ENCODE measurements around the gene TIE1. TPM values are rescaled to one million over a fixed set of nuclear protein-coding genes. Genes with fewer than 3 reads are reported as not detected.

TIE1 gene
- total RNA-seq, 1 experiment from 2014 or later: not detected

DNA sequence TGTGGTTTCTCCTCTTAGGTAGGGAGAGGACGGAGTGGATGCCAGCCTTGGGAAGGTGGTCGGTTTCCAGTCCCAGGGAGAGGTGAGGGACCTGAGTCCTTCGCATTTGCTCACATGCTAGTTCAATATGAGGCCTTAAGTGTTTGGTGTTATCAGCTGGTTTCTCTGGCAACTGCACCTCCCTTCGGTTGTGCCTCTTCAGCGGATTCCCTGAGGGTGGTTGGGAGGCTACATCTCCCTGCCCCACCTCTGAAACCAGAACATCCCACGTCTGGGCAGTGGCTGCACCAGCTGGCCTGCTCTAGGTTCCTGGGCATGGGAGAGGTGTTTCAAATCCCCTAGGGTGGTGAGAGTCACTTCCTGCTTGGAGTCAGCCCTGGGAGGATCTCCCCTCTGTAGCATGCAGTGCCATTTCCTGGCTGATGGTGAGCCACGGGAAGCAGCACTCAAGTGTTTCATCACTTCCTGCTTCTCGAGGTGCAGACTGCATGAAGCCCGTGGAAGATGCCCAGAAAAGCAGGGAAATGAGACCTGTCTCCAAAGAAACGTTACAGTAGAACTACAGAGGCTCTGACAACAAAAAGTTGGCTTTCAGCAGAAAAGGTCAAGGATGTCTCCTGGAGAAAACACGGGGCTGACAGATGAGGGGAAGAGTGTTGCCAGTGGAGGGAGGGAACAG is 26.5 kb upstream of the TIE1 start:
- Histone ChIP-seq H3K27me3 (replicated peaks; ENCODE audit: insufficient read depth, low read depth, low read length, poor library complexity) (no peaks in the 10 kb centered on the region), H3K9me3 (ENCODE audit: low read depth, low read length, poor library complexity, severe bottlenecking) (no peaks in the 10 kb centered on the region), H3K4me1 (ENCODE audit: insufficient read depth, low read length, poor library complexity, severe bottlenecking) (peaks cover 10% of the 10 kb centered on the region), H3K4me3 (ENCODE audit: low read depth, low read length, poor library complexity, severe bottlenecking) (no peak overlapping the region), H3K36me3 (ENCODE audit: insufficient read depth, low read length, poor library complexity, severe bottlenecking) (no peaks in the 10 kb centered on the region), H3K27ac (ENCODE audit: low read depth, low read length, poor library complexity, severe bottlenecking) (peak overlapping the region; percentile 65)
- ChIA-PET POLR2A (ENCODE audit: low non-redundant PET) (no interaction called here), CTCF (no interaction called here)
- no TSS peak for BruUV-seq (replicated peaks)
- intact Hi-C loops (cut with micrococcal nuclease; ENCODE audit: unreplicated experiment): no loop called here
- TF ChIP-seq CTCF (conservative IDR thresholded peaks at IDR 0.05; ENCODE audit: low read depth, low read length) (no peak), EZH2 (IDR thresholded peaks at IDR 0.05; ENCODE audit: borderline replicate concordance, low read depth, low read length, poor library complexity, severe bottlenecking) (no peak)
- peak; percentile 90 for DNase-seq (ENCODE audit: low spot score)

GRCh38 chr1:43274804-43275180 is 26.0 kb upstream of the TIE1 start:
- no TSS peak for BruUV-seq (replicated peaks)
- ChIA-PET POLR2A (ENCODE audit: low non-redundant PET) (no interaction called here), CTCF (no interaction called here)
- Histone ChIP-seq H3K27ac (ENCODE audit: low read depth, low read length, poor library complexity, severe bottlenecking) (peak overlapping the region; percentile 65), H3K4me3 (ENCODE audit: low read depth, low read length, poor library complexity, severe bottlenecking) (no peak overlapping the region), H3K27me3 (replicated peaks; ENCODE audit: insufficient read depth, low read depth, low read length, poor library complexity) (no peaks in the 10 kb centered on the region), H3K4me1 (ENCODE audit: insufficient read depth, low read length, poor library complexity, severe bottlenecking) (peaks cover 10% of the 10 kb centered on the region), H3K9me3 (ENCODE audit: low read depth, low read length, poor library complexity, severe bottlenecking) (no peaks in the 10 kb centered on the region), H3K36me3 (ENCODE audit: insufficient read depth, low read length, poor library complexity, severe bottlenecking) (no peaks in the 10 kb centered on the region)
- DNase-seq (ENCODE audit: low spot score): no peak
- TF ChIP-seq EZH2 (IDR thresholded peaks at IDR 0.05; ENCODE audit: borderline replicate concordance, low read depth, low read length, poor library complexity, severe bottlenecking) (no peak), CTCF (conservative IDR thresholded peaks at IDR 0.05; ENCODE audit: low read depth, low read length) (no peak)
- intact Hi-C loops (cut with micrococcal nuclease; ENCODE audit: unreplicated experiment): no loop called here

DNA sequence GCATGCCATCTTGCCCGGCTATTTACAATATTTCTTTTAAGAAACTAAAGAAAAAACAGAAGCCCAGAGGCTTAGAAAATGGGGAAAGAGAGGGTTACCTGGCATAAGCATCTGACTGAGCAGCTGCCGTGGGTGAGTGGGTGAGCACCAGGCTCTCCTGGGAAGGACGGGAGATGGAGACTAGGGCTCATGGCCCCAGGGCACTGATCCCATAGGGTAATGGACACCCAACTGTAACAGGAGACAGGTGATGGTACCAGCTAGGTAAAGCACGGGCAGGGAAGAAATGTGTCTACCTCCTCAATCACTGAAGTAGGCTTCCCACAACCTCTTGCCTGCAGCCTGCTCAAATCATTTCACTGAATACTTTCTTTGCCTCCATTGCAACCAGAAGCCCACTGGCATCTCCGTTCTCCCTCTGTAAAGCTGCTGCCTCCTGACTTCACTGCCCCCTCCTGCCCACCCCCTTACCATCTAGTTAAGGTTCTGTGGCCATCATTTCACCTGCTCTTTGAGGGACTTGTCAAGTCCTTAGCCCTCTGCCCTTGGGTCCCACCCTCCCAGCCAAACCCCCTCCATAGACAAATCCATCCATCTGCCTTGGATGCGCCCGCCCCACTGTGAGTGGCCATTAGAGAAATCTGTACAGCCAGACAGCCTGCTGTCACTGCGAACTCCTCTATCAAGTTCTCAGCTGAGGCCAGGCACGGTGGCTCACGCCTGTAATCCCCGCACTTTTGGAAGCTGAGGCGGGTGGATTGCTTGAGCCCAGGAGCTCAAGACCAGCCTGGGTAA is 24.8 kb upstream of the TIE1 start:
- H3K36me3 ChIP-seq (ENCODE audit: insufficient read depth, low read length, poor library complexity, severe bottlenecking): no peaks in the 10 kb centered on the region
- no peak overlapping the region for H3K4me3 ChIP-seq (ENCODE audit: low read depth, low read length, poor library complexity, severe bottlenecking)
- intact Hi-C loops (cut with micrococcal nuclease; ENCODE audit: unreplicated experiment): no loop called here
- no peak for TF ChIP-seq EZH2 (IDR thresholded peaks at IDR 0.05; ENCODE audit: borderline replicate concordance, low read depth, low read length, poor library complexity, severe bottlenecking)
- TF ChIP-seq CTCF (conservative IDR thresholded peaks at IDR 0.05; ENCODE audit: low read depth, low read length): no peak
- no peak for DNase-seq (ENCODE audit: low spot score)
- BruUV-seq (replicated peaks): no TSS peak
- POLR2A ChIA-PET (ENCODE audit: low non-redundant PET): no interaction called here
- CTCF ChIA-PET: no interaction called here
- no peak overlapping the region for H3K27ac ChIP-seq (ENCODE audit: low read depth, low read length, poor library complexity, severe bottlenecking)
- H3K27me3 ChIP-seq (replicated peaks; ENCODE audit: insufficient read depth, low read depth, low read length, poor library complexity): no peaks in the 10 kb centered on the region
- peaks cover 10% of the 10 kb centered on the region for H3K4me1 ChIP-seq (ENCODE audit: insufficient read depth, low read length, poor library complexity, severe bottlenecking)
- no peaks in the 10 kb centered on the region for H3K9me3 ChIP-seq (ENCODE audit: low read depth, low read length, poor library complexity, severe bottlenecking)
